MM.1S (cell line): ENCODE measurements around the gene DNAH10.

Experiments used
- CTCF ChIP-seq: fragments of 300-600 bp; sonication (generic); IDR thresholded peaks from 2 replicates; pipeline ENCODE4 v1.5.1; 2016; ENCODE audit warnings: antibody characterized with exemption, low read length, mixed read lengths
- EZH2phosphoT487 ChIP-seq: fragments of 300-600 bp; sonication (generic); IDR thresholded peaks from 2 replicates; pipeline ENCODE4 v1.6.1; 2018; ENCODE audit warnings: antibody characterized with exemption, low read length

DNA sequence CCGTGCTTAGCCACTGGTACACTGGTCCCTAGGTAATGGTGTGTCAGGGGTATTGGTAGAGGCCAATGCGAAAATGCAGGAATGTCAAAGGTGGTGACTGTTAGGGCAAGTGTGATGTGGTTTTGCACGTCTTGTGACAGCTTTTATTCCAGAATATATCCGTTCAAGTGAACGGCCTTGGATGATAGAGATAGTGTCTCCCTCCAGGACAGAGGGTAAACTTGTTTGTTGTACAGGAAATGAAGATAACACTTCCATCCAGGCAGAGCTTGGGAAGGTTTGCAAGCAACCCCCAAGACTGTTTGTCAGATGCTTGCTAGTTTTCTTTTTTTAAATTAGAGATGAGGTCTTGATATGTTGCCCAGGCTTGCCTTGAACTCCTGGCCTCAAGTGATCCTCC lies 84.2 kb downstream of the DNAH10 start:
- TF ChIP-seq EZH2phosphoT487, result no peak
- no peak for TF ChIP-seq CTCF
